SK-N-SH (cell line): ENCODE measurements around the gene LNX2.

Source experiments
- EP300 ChIP-seq, 2 experiments: IDR thresholded peaks; 2 replicates each; pipeline versions ENCODE4 v1.4.0 to v1.6.1; 2012; ENCODE audit warnings: borderline replicate concordance in 1 of 2, low read depth in 1 of 2, low read length in 1 of 2
- FOXM1 ChIP-seq: IDR thresholded peaks from 2 replicates; pipeline ENCODE4 v1.4.0; 2012; ENCODE audit warnings: low read depth, mild to moderate bottlenecking
- GABPA ChIP-seq: IDR thresholded peaks from 2 replicates; pipeline ENCODE4 v1.4.0; 2012; ENCODE audit warnings: low read depth, mild to moderate bottlenecking
- JUND ChIP-seq: IDR thresholded peaks from 2 replicates; pipeline ENCODE4 v1.4.0; 2012
- POLR2AphosphoS5 ChIP-seq: IDR thresholded peaks from 2 replicates; pipeline ENCODE4 v1.6.1; 2012; ENCODE audit warnings: low read depth, low read length
- SMC3 ChIP-seq: IDR thresholded peaks from 2 replicates; pipeline ENCODE4 v1.6.1; 2012; ENCODE audit warnings: low read depth, low read length, improper control_type of control experiment
- TAF1 ChIP-seq: IDR thresholded peaks from 2 replicates; pipeline ENCODE4 v1.6.1; 2012; ENCODE audit warnings: low read depth, mild to moderate bottlenecking, low read length, moderate library complexity, borderline replicate concordance
- TCF12 ChIP-seq: IDR thresholded peaks from 2 replicates; pipeline ENCODE4 v1.4.0; 2012
- YY1 ChIP-seq: IDR thresholded peaks from 2 replicates; pipeline ENCODE4 v1.4.0; 2012; ENCODE audit warnings: low read depth, mild to moderate bottlenecking
- TF ChIP-seq, protein P1 (sequence below): fragments of 200-600 bp; sonication (generic); IDR thresholded peaks from 2 replicates; pipeline ENCODE4 v1.6.1; 2017; ENCODE audit warnings: antibody characterized with exemption, mild to moderate bottlenecking, moderate library complexity
- TF ChIP-seq, protein P2 (sequence below): IDR thresholded peaks from 2 replicates; pipeline ENCODE4 v1.6.1; 2012; ENCODE audit warnings: mild to moderate bottlenecking, low read depth, low read length, moderate library complexity
- TF ChIP-seq, protein P3 (sequence below): IDR thresholded peaks from 2 replicates; pipeline ENCODE4 v1.4.0; 2012; ENCODE audit warnings: low read depth

DNA sequence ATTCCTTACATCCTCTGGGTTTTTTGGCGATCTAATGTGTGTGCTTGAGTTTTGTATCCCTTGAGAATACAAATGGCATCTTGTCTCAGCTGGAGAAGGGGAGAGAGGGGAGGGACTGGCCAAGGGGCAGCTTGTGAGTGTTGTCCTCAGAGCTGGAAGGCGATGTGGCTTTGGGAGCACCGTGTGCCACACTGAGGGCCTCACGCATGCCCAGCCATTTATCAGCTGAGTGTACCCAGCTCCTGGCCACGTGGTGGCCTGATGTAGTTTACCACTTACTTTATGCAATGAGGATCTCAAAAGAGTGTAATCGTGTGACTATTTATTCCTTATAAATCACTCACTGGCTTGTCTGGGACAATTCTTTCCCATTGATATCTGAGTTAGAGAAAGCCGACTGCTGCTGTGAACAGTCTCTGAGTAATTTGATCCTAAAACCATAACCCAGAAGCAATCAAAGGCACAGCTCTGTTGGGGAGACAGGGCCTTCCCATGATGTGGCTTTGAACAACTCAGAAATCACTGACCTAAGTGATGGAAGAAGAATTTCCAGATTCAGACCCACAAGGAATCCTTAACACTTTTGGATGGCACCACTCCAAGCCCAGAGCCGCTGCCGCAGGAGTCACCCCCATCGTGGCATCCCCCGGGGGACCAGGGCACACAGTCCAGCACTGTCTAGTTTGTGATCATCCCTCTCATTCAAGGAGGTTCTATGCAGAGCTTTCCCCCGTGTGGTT, 116.0 kb downstream of the LNX2 start:
- TF ChIP-seq, protein P1, sequence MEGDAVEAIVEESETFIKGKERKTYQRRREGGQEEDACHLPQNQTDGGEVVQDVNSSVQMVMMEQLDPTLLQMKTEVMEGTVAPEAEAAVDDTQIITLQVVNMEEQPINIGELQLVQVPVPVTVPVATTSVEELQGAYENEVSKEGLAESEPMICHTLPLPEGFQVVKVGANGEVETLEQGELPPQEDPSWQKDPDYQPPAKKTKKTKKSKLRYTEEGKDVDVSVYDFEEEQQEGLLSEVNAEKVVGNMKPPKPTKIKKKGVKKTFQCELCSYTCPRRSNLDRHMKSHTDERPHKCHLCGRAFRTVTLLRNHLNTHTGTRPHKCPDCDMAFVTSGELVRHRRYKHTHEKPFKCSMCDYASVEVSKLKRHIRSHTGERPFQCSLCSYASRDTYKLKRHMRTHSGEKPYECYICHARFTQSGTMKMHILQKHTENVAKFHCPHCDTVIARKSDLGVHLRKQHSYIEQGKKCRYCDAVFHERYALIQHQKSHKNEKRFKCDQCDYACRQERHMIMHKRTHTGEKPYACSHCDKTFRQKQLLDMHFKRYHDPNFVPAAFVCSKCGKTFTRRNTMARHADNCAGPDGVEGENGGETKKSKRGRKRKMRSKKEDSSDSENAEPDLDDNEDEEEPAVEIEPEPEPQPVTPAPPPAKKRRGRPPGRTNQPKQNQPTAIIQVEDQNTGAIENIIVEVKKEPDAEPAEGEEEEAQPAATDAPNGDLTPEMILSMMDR = no peak
- TF ChIP-seq, protein P2, sequence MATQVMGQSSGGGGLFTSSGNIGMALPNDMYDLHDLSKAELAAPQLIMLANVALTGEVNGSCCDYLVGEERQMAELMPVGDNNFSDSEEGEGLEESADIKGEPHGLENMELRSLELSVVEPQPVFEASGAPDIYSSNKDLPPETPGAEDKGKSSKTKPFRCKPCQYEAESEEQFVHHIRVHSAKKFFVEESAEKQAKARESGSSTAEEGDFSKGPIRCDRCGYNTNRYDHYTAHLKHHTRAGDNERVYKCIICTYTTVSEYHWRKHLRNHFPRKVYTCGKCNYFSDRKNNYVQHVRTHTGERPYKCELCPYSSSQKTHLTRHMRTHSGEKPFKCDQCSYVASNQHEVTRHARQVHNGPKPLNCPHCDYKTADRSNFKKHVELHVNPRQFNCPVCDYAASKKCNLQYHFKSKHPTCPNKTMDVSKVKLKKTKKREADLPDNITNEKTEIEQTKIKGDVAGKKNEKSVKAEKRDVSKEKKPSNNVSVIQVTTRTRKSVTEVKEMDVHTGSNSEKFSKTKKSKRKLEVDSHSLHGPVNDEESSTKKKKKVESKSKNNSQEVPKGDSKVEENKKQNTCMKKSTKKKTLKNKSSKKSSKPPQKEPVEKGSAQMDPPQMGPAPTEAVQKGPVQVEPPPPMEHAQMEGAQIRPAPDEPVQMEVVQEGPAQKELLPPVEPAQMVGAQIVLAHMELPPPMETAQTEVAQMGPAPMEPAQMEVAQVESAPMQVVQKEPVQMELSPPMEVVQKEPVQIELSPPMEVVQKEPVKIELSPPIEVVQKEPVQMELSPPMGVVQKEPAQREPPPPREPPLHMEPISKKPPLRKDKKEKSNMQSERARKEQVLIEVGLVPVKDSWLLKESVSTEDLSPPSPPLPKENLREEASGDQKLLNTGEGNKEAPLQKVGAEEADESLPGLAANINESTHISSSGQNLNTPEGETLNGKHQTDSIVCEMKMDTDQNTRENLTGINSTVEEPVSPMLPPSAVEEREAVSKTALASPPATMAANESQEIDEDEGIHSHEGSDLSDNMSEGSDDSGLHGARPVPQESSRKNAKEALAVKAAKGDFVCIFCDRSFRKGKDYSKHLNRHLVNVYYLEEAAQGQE = no peak
- TF ChIP-seq YY1 = no peak
- TF ChIP-seq SMC3 = no peak
- TF ChIP-seq FOXM1 = no peak
- TF ChIP-seq POLR2AphosphoS5 = no peak
- no peak for TF ChIP-seq TCF12
- TF ChIP-seq TAF1 = no peak
- TF ChIP-seq, protein P3, sequence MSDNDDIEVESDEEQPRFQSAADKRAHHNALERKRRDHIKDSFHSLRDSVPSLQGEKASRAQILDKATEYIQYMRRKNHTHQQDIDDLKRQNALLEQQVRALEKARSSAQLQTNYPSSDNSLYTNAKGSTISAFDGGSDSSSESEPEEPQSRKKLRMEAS = no peak
- TF ChIP-seq EP300 (IDR thresholded peaks at IDR 0.05; ENCODE audit: borderline replicate concordance in 1 of 2, low read depth in 1 of 2, low read length in 1 of 2) = no peak
- no peak for TF ChIP-seq JUND
- TF ChIP-seq GABPA = no peak
